Stimulated activated CD4-positive, alpha-beta T cell treated with anti-CD3 and anti-CD28 coated beads, Interleukin-15, amount 100 ng/mL, for 48 hours (primary cell): ENCODE results near the gene PLD5.
"Not testable (repeated sequence)": the region's sequence is repeated elsewhere in the genome, so short reads cannot be mapped to it uniquely, and the experiment has no call there.

Source experiments
- DNase-seq, 2 donors: peaks; one replicate each; pipeline ENCODE4 v3.0.0-alpha.2; 2020; ENCODE audit warnings: low read depth in 2 of 2

The PLD5 gene

GRCh38 chr1:242282758-242283485, 241.6 kb downstream of the PLD5 start:
- DNase-seq: not testable (repeated sequence)

- not testable (repeated sequence) for DNase-seq
Observed at GRCh38 chr1:242278406-242278805, 246.1 kb downstream of the PLD5 start.

GRCh38 chr1:242276769-242277168, 247.7 kb downstream of the PLD5 start:
- not testable (repeated sequence) for DNase-seq

- not testable (repeated sequence) for DNase-seq
Observed at GRCh38 chr1:242267004-242267403, 257.5 kb downstream of the PLD5 start.

GRCh38 chr1:242264419-242264818, 260.1 kb downstream of the PLD5 start:
- not testable (repeated sequence) for DNase-seq

GRCh38 chr1:242245255-242245654, 279.2 kb downstream of the PLD5 start:
- no peak for DNase-seq

GRCh38 chr1:242243472-242243871, 281.0 kb downstream of the PLD5 start:
- DNase-seq: no peak

- DNase-seq: no peak
Observed at GRCh38 chr1:242242983-242243382, 281.5 kb downstream of the PLD5 start.

- DNase-seq: no peak
Observed at GRCh38 chr1:242241936-242242335, 282.6 kb downstream of the PLD5 start.

GRCh38 chr1:242240691-242241090, 283.8 kb downstream of the PLD5 start:
- DNase-seq: no peak

- no peak for DNase-seq
Observed at GRCh38 chr1:242240077-242240476, 284.4 kb downstream of the PLD5 start.

- DNase-seq: no peak
Observed at GRCh38 chr1:242239398-242239797, 285.1 kb downstream of the PLD5 start.

GRCh38 chr1:242237051-242237450, 287.4 kb downstream of the PLD5 start:
- no peak for DNase-seq

- DNase-seq: no peak
Observed at GRCh38 chr1:242228991-242229390, 295.5 kb downstream of the PLD5 start.

- no peak for DNase-seq
Observed at GRCh38 chr1:242225767-242226573, 298.5 kb downstream of the PLD5 start.

- not testable (repeated sequence) for DNase-seq
Observed at GRCh38 chr1:242224878-242225766, 299.4 kb downstream of the PLD5 start.

- DNase-seq: no peak
Observed at GRCh38 chr1:242224461-242224860, 300.0 kb downstream of the PLD5 start.

- DNase-seq: no peak
Observed at GRCh38 chr1:242219905-242220304, 304.6 kb downstream of the PLD5 start.

GRCh38 chr1:242219298-242219901, 305.1 kb downstream of the PLD5 start:
- DNase-seq: no peak

GRCh38 chr1:242216368-242216767, 308.1 kb downstream of the PLD5 start:
- DNase-seq: no peak

GRCh38 chr1:242214455-242214854, 310.0 kb downstream of the PLD5 start:
- DNase-seq: not testable (repeated sequence)

- not testable (repeated sequence) for DNase-seq
Observed at GRCh38 chr1:242212961-242213360, 311.5 kb downstream of the PLD5 start.
